ENCODE measurements around the gene JAML. TPM values are rescaled to one million over a fixed set of nuclear protein-coding genes. Genes with fewer than 3 reads are reported as not detected.

JAML gene
- total RNA-seq, 1 donor from 2014 or later, result 6.8 TPM

DNA sequence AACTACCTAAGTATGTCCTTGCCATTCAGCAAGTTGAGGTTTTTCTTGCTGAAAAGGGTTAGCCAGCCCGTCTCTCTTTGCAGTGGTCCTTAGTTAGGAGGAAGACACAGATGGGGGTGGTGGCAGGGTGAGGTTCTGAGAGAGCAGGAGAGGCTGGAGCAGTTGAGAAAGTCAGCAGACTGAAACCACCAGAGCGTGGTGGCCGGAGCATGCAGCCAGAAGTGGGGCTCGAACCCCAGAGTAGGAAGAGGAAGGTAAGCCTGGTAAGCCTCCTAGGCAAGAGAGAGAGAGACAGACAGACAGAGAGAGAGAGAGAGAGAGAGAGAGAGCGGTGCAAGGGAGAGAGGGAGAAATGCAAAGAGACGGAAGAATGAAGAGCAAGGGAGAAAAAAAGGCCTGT, 63.0 kb downstream of the JAML start:
- H3K9ac ChIP-seq (ENCODE audit: low read depth in 1 of 3, low read length in 3 of 3), result no peak overlapping the region
- H3K4me3 ChIP-seq (ENCODE audit: low read length in 3 of 3), result no peak overlapping the region
- peaks cover 4 to 7% (median 6%) of the 10 kb centered on the region in 3 donors for H3K4me1 ChIP-seq (ENCODE audit: control insufficient read depth in 3 of 3, insufficient read depth in 3 of 3, low read length in 3 of 3)
- peaks cover 0 to 2% (median 0%) of the 10 kb centered on the region in 3 donors for H3K36me3 ChIP-seq (ENCODE audit: control insufficient read depth in 3 of 3, insufficient read depth in 3 of 3, low read length in 3 of 3)
- H3K27me3 ChIP-seq (ENCODE audit: control insufficient read depth in 3 of 3, insufficient read depth in 3 of 3, low read length in 3 of 3), result peaks cover 6 to 13% (median 11%) of the 10 kb centered on the region in 3 donors
- no peaks in the 10 kb centered on the region for H3K9me3 ChIP-seq (ENCODE audit: control insufficient read depth in 3 of 3, low read length in 3 of 3)
- H3K27ac ChIP-seq (ENCODE audit: low read depth, low read length), result no peak overlapping the region

DNA sequence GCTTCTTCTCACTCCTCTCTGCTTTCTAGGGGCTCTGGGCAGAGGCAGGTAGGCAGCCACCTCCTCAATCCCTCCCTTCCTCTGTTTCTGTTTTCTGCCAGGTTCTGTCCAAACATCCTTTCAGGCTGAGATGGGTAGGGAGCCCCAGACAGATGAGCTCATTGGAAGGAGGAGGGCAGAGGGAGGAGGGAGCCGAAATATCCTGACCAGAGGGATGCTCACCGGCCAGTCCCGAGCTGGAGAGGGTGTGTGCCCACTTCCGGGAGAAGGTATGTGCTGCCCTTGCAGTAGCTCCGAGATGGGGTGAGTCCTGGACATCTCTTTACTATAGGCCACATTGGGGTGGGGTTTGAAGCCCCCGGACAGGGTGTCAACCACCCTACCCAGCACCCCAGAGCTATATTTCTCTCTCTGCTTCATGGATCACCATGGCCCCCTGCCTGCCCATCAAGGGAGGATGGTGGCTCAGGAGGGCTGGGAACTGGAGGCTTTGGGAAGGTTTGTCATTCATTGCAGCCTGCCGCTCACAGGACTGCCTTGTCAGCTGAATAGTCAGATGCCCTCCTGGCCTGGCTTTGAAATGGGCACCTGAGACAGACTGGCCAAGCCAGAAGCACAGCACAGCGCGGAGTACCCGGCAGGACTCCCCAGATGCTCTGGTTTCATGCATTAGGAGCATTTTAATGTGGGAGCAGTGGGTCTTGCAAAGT, 67.5 kb downstream of the JAML start:
- peaks cover 24 to 46% (median 34%) of the 10 kb centered on the region in 3 donors for H3K27me3 ChIP-seq (ENCODE audit: control insufficient read depth in 3 of 3, insufficient read depth in 3 of 3, low read length in 3 of 3)
- peaks cover 36 to 44% (median 39%) of the 10 kb centered on the region in 3 donors for H3K4me1 ChIP-seq (ENCODE audit: control insufficient read depth in 3 of 3, insufficient read depth in 3 of 3, low read length in 3 of 3)
- H3K4me3 ChIP-seq (ENCODE audit: low read length in 3 of 3), result no peak overlapping the region
- no peak overlapping the region for H3K27ac ChIP-seq (ENCODE audit: low read depth, low read length)
- H3K9ac ChIP-seq (ENCODE audit: low read depth in 1 of 3, low read length in 3 of 3), result peak overlapping the region in 1 of 3 donors; percentile 16
- no peaks in the 10 kb centered on the region for H3K9me3 ChIP-seq (ENCODE audit: control insufficient read depth in 3 of 3, low read length in 3 of 3)
- no peaks in the 10 kb centered on the region for H3K36me3 ChIP-seq (ENCODE audit: control insufficient read depth in 3 of 3, insufficient read depth in 3 of 3, low read length in 3 of 3)

DNA sequence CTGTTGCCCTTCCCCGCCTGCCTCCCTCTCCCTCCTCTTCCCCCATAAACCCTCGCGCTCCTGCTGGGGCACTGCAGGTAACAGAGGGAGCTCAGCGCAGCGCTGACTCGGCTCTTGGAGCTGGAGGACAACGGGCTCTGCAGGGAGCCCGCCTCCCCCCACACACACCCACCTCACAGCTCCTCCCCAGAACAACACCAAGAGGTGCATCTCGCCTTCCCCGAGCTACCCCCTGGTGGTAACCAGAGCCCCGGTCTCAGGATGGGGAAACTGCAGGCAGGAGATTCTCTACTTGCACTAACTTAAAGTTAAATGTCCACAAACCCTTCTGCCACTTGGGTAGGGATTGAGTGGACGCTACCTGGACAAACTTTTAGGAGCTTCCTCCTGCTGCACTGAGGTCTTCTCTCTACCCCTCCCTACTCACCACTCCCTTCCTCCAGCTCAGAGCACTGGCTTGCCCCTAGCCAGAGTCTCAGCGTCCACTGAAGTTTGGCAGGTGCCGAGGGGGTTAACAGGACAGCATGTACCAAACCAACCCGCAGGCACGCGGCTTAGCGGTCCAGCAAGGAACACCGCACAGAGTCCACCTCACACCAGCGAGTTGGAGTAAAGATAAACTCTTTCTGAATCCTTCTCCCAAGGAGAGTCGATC, 68.2 kb downstream of the JAML start:
- no peaks in the 10 kb centered on the region for H3K36me3 ChIP-seq (ENCODE audit: control insufficient read depth in 3 of 3, insufficient read depth in 3 of 3, low read length in 3 of 3)
- no peaks in the 10 kb centered on the region for H3K9me3 ChIP-seq (ENCODE audit: control insufficient read depth in 3 of 3, low read length in 3 of 3)
- peak overlapping the region in 1 of 3 donors; percentile 17 for H3K4me3 ChIP-seq (ENCODE audit: low read length in 3 of 3)
- peaks cover 31 to 48% (median 39%) of the 10 kb centered on the region in 3 donors for H3K27me3 ChIP-seq (ENCODE audit: control insufficient read depth in 3 of 3, insufficient read depth in 3 of 3, low read length in 3 of 3)
- H3K4me1 ChIP-seq (ENCODE audit: control insufficient read depth in 3 of 3, insufficient read depth in 3 of 3, low read length in 3 of 3), result peaks cover 42 to 51% (median 46%) of the 10 kb centered on the region in 3 donors
- no peak overlapping the region for H3K27ac ChIP-seq (ENCODE audit: low read depth, low read length)
- peak overlapping the region in 1 of 3 donors; percentile 16 for H3K9ac ChIP-seq (ENCODE audit: low read depth in 1 of 3, low read length in 3 of 3)

DNA sequence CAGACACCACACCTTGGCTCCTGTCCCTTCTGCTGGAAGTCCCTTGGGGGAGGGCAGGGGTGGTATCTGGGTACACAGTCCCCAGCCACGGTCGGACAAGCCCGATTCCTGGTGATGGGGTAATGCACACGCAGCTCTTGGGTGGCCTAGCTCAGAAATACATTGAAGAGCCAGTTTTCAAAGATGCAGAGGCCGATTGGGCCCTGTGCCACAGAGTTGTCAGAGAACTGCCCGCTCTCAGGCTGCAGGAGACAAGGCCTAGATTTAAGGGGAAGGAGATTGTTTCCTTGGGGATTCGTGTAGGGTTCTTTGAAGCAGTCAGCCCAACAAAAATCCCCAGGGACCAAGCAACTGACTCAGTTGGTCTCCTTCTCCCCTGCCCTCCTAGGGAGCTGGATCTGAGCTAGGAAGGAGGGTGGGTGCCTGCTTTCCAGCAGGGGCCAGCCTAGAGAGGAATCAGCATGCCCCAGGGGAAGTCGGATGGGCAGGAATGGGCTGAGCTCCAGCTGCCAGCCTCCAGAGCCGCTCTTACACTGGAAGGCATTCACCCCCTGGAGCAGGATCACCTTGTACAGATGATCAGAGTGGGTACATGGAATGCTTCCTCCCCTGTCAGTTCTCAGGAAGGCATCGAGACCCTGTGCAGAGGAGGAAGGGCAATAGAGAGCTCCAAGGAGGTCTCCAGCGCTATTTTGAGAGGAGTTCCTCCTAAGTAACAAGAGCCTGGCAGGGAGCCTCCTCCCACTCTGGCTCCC, 68.9 kb downstream of the JAML start:
- peak overlapping the region in 1 of 3 donors; percentile 17 for H3K4me3 ChIP-seq (ENCODE audit: low read length in 3 of 3)

DNA sequence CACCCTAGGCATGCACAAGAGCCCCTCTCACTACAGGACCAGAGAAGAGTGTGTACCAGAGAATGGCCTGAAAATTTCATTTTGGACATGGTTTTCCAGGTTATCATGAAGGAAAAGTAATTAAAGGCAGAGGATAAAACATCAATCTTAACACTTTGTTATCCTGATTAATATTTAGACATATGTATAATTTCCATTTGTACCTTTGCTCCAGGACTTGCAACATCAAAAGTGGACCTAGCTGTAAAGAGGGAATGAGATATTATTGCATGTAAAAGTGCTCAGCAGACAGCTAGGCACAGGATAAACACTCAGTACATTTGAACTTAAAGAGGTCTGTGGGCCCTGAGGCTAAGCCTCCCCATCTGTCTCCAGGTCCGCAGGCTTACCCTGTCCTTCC, 70.2 kb downstream of the JAML start:
- H3K27ac ChIP-seq (ENCODE audit: low read depth, low read length), result no peak overlapping the region

More for the DNA sequence above, 68.9 kb downstream of the JAML start:
- Histone ChIP-seq H3K9ac (ENCODE audit: low read depth in 1 of 3, low read length in 3 of 3) (peak overlapping the region in 1 of 3 donors; percentile 40), H3K36me3 (ENCODE audit: control insufficient read depth in 3 of 3, insufficient read depth in 3 of 3, low read length in 3 of 3) (no peaks in the 10 kb centered on the region), H3K27me3 (ENCODE audit: control insufficient read depth in 3 of 3, insufficient read depth in 3 of 3, low read length in 3 of 3) (peaks cover 37 to 48% (median 39%) of the 10 kb centered on the region in 3 donors), H3K9me3 (ENCODE audit: control insufficient read depth in 3 of 3, low read length in 3 of 3) (no peaks in the 10 kb centered on the region), H3K27ac (ENCODE audit: low read depth, low read length) (no peak overlapping the region), H3K4me1 (ENCODE audit: control insufficient read depth in 3 of 3, insufficient read depth in 3 of 3, low read length in 3 of 3) (peaks cover 46 to 56% (median 52%) of the 10 kb centered on the region in 3 donors)

DNA sequence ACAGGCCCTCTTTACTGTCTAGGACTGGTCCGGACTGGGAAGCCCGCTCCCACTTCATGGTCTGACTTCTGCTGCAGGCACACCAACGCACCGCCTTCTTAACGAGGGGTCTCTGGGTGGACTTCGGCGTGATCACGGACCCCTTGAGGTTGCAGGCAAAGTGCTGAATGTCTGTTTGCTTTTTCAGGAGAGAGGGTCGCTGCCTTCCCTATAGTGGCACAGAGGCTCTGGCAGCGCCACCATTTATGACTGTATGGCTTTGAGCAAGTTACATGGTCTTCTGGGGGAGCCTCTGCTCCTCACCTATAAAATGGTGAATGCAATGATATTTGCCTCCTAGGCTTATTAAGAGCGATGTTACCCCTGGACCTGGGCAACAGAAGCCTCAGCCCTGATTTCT, 70.8 kb downstream of the JAML start:
- Histone ChIP-seq H3K27me3 (ENCODE audit: control insufficient read depth in 3 of 3, insufficient read depth in 3 of 3, low read length in 3 of 3) (peaks cover 39 to 55% (median 44%) of the 10 kb centered on the region in 3 donors), H3K4me3 (ENCODE audit: low read length in 3 of 3) (no peak overlapping the region), H3K4me1 (ENCODE audit: control insufficient read depth in 3 of 3, insufficient read depth in 3 of 3, low read length in 3 of 3) (peaks cover 53 to 58% (median 54%) of the 10 kb centered on the region in 3 donors), H3K27ac (ENCODE audit: low read depth, low read length) (no peak overlapping the region), H3K9ac (ENCODE audit: low read depth in 1 of 3, low read length in 3 of 3) (no peak overlapping the region), H3K36me3 (ENCODE audit: control insufficient read depth in 3 of 3, insufficient read depth in 3 of 3, low read length in 3 of 3) (no peaks in the 10 kb centered on the region), H3K9me3 (ENCODE audit: control insufficient read depth in 3 of 3, low read length in 3 of 3) (no peaks in the 10 kb centered on the region)

More for the DNA sequence above, 70.2 kb downstream of the JAML start:
- peaks cover 39 to 51% (median 44%) of the 10 kb centered on the region in 3 donors for H3K27me3 ChIP-seq (ENCODE audit: control insufficient read depth in 3 of 3, insufficient read depth in 3 of 3, low read length in 3 of 3)
- H3K9ac ChIP-seq (ENCODE audit: low read depth in 1 of 3, low read length in 3 of 3), result peak overlapping the region in 1 of 3 donors; percentile 1
- H3K4me1 ChIP-seq (ENCODE audit: control insufficient read depth in 3 of 3, insufficient read depth in 3 of 3, low read length in 3 of 3), result peaks cover 50 to 56% (median 53%) of the 10 kb centered on the region in 3 donors
- no peaks in the 10 kb centered on the region for H3K9me3 ChIP-seq (ENCODE audit: control insufficient read depth in 3 of 3, low read length in 3 of 3)
- H3K4me3 ChIP-seq (ENCODE audit: low read length in 3 of 3), result peak overlapping the region in 1 of 3 donors; percentile 14
- no peaks in the 10 kb centered on the region for H3K36me3 ChIP-seq (ENCODE audit: control insufficient read depth in 3 of 3, insufficient read depth in 3 of 3, low read length in 3 of 3)

DNA sequence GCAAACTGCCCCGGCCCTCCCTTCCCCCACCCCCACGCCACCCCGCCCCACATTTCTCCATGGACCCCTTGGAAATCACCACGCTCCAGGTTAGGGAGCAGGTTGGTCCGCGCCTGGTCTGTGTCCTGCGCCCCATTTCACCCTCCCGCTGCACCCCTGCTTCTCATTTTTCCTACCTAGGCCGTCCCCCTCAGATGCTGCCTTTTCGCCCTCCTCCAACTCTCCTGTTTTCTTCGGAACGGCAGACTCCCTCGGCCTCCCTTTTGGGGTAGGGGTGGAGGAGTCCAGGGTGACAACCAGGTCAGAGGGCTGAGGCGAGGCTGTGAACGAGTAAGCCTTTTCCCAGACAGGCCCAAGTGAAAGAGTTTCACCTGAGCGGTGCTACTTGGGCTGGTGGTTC, 71.3 kb downstream of the JAML start:
- Histone ChIP-seq H3K4me1 (ENCODE audit: control insufficient read depth in 3 of 3, insufficient read depth in 3 of 3, low read length in 3 of 3) (peaks cover 54 to 58% (median 57%) of the 10 kb centered on the region in 3 donors), H3K27ac (ENCODE audit: low read depth, low read length) (no peak overlapping the region), H3K36me3 (ENCODE audit: control insufficient read depth in 3 of 3, insufficient read depth in 3 of 3, low read length in 3 of 3) (no peaks in the 10 kb centered on the region), H3K9ac (ENCODE audit: low read depth in 1 of 3, low read length in 3 of 3) (no peak overlapping the region), H3K27me3 (ENCODE audit: control insufficient read depth in 3 of 3, insufficient read depth in 3 of 3, low read length in 3 of 3) (peaks cover 39 to 55% (median 44%) of the 10 kb centered on the region in 3 donors), H3K4me3 (ENCODE audit: low read length in 3 of 3) (no peak overlapping the region), H3K9me3 (ENCODE audit: control insufficient read depth in 3 of 3, low read length in 3 of 3) (no peaks in the 10 kb centered on the region)

DNA sequence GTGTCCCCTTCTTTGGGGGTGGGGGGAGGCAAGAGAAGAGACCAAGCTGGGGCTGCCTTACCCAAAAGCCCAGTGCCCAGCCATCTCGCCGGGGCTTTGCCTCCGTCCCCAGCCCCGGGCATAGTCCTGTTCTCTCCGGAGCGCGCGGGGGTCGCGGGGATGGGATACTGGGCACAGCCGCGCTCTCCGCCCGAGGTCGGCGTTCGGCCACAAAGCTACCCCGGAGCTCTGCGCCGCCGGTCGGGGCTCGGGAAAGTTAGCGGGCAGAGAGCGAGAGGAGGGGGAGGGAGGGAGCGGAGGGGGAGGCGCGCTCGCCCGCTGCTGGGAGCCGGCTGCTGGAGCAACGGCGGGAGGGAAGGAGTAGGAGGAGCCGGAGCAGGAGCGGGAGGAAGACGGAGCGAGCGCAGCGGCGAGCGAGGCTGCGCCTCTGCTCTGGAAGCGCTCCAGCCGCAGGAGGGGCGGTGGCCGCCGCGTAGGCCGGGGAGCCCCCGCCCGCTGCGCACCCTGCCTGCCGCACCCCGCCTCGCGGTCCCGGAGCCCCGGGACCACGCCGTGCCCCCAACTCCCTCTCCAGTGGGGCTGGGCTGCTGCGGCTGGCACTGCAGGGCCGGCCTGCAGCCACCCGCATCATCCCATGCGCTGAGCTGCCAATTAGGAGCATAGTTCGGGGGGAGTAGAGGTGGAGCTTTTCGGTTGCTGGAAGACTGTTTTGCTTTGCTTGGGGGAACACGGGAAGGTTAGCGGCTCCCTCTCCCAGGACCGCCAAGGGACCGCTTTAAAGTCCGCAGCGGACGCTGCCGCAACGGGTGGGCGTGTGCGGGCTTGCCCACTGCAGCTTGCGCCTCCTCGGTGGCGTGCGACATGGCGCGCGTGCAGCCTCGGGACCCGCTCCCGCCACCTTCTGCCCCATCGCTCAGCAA, 72.0 kb downstream of the JAML start, which contains the start of gene SCN4B:
Gene SCN4B (minus strand): TSS at position 272 of the 920 bp plus-strand sequence. CDS start 150 bp downstream, at position 122.
- H3K27me3 ChIP-seq (ENCODE audit: control insufficient read depth in 3 of 3, insufficient read depth in 3 of 3, low read length in 3 of 3), result peaks cover 33 to 55% (median 44%) of the 10 kb centered on the region in 3 donors
- H3K4me3 ChIP-seq (ENCODE audit: low read length in 3 of 3), result peak within 1 kb of the TSS; percentile 63 to 73 (median 68)
- H3K27ac ChIP-seq (ENCODE audit: low read depth, low read length), result peak within 1 kb of the TSS; percentile 36
- no peaks in the 10 kb centered on the region for H3K9me3 ChIP-seq (ENCODE audit: control insufficient read depth in 3 of 3, low read length in 3 of 3)
- H3K36me3 ChIP-seq (ENCODE audit: control insufficient read depth in 3 of 3, insufficient read depth in 3 of 3, low read length in 3 of 3), result no peaks in the 10 kb centered on the region
- H3K4me1 ChIP-seq (ENCODE audit: control insufficient read depth in 3 of 3, insufficient read depth in 3 of 3, low read length in 3 of 3), result peaks cover 54 to 59% (median 58%) of the 10 kb centered on the region in 3 donors
- peak within 1 kb of the TSS in 2 of 3 donors; percentile 45 to 75 for H3K9ac ChIP-seq (ENCODE audit: low read depth in 1 of 3, low read length in 3 of 3)
